MCF 10A (cell line): ENCODE results near the gene ASB17. TPM values are rescaled to one million over a fixed set of nuclear protein-coding genes. Genes with fewer than 3 reads are reported as not detected.
"Not testable (repeated sequence)": the region's sequence is repeated elsewhere in the genome, so short reads cannot be mapped to it uniquely, and the experiment has no call there.

Source experiments
- BruUV-seq: library from RNA; stranded (reverse); fragments of 400-500 nt; replicated peaks from 2 replicates; lab custom pipeline; 2021; lab: Mats Ljungman, UMichigan
- CTCF ChIA-PET: fragments of 300-600 bp; sonication (Branson Sonifier 250); formaldehyde crosslinking; extraction: SDS; loops from one replicate; lab custom pipeline; 2021; ENCODE audit warnings: antibody characterized with exemption, inconsistent platforms; lab: Yijun Ruan, JAX
- POLR2A ChIA-PET: fragments of 300-600, 350-650 bp; sonication (Branson Sonifier 250); formaldehyde crosslinking; extraction: SDS; loops from one replicate; lab custom pipeline; 2020; ENCODE audit warnings: antibody characterized with exemption, inconsistent platforms; lab: Yijun Ruan, JAX
- DNase-seq: peaks from one replicate; pipeline ENCODE4 v3.0.0-alpha.2; 2018; ENCODE audit not compliant: unreplicated experiment
- H3K27ac Mint-ChIP-seq: one replicate; pipeline ENCODE4 v1.8.0; 2022; ENCODE audit warnings: mild to moderate bottlenecking, low read depth, mixed read lengths; ENCODE audit not compliant: unreplicated experiment
- H3K27me3 Mint-ChIP-seq: one replicate; pipeline ENCODE4 v1.8.0; 2022; ENCODE audit warnings: mixed read lengths; ENCODE audit not compliant: insufficient read depth, unreplicated experiment
- H3K36me3 Mint-ChIP-seq: one replicate; pipeline ENCODE4 v1.8.0; 2022; ENCODE audit warnings: mild to moderate bottlenecking, moderate library complexity, mixed read lengths; ENCODE audit not compliant: insufficient read depth, unreplicated experiment
- H3K4me1 Mint-ChIP-seq: one replicate; pipeline ENCODE4 v1.8.0; 2022; ENCODE audit warnings: mixed read lengths; ENCODE audit not compliant: insufficient read depth, unreplicated experiment
- H3K4me3 Mint-ChIP-seq: one replicate; pipeline ENCODE4 v1.8.0; 2022; ENCODE audit warnings: mild to moderate bottlenecking, moderate library complexity, mixed read lengths; ENCODE audit not compliant: unreplicated experiment
- H3K9me3 Mint-ChIP-seq: one replicate; pipeline ENCODE4 v1.8.0; 2022; ENCODE audit warnings: mixed read lengths; ENCODE audit not compliant: unreplicated experiment
- intact Hi-C: fragments of 100-400 bp; cut with micrococcal nuclease; formaldehyde crosslinking; loops from 2 replicates; pipeline ENCODE4 v1.14.1; 2022
- total RNA-seq: library from RNA; stranded (reverse); gene quantifications from 2 replicates; pipeline ENCODE4 v1.2.3, GENCODE V29; 2022
- TF ChIP-seq, protein P1 (sequence below): fragments of 200-600 bp; IDR thresholded peaks from one replicate; pipeline ENCODE4 v1.8.0; 2022; ENCODE audit warnings: antibody characterized with exemption, mild to moderate bottlenecking; ENCODE audit not compliant: unreplicated experiment

Gene ASB17
- total RNA-seq, 1 experiment from 2014 or later = not detected

DNA sequence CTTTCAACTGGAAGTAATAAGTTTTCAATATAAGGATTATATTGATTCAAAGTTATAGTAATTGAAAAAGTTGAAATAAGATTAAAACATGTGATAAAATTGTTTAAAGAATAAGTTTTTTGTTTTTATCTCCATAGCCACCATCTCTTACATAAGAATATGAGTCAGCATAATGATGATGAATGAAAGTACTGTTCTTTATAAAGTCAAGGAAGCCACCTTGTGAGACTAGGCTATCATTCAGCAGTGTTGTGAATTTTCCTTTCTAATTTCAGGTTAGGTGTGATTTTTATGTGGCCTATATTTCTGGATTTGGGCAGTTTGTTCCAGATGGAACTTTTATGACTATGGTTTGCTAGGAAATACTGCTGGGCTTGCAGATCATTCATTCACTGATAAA, 22.4 kb upstream of the ASB17 start:
- no peaks in the 10 kb centered on the region for H3K27me3 Mint-ChIP-seq

DNA sequence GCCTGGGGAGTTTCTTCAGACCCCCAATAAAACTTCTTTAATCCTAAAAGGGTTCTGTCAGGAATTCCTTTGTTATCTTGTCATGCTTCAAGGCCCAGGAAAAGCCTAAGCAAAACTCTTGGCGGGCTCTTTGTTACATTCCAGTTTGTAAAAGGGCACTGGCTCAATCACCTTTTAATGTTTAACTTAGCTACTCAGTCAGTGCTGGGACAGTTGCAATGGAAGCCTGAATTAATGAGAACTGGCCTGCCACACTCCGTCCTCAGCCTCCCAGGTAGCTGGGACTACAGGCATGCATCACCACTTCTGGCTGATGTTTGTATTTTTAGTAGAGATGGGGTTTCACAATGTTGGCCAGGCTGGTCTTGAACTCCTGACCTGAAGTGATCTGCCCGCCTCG, 21.3 kb upstream of the ASB17 start:
- no peaks in the 10 kb centered on the region for H3K9me3 Mint-ChIP-seq
- CTCF ChIA-PET = no interaction called here
- no peak overlapping the region for H3K27ac Mint-ChIP-seq
- H3K4me1 Mint-ChIP-seq = no peaks in the 10 kb centered on the region
- H3K27me3 Mint-ChIP-seq = no peaks in the 10 kb centered on the region
- H3K36me3 Mint-ChIP-seq = no peaks in the 10 kb centered on the region
- intact Hi-C loops = no loop called here
- POLR2A ChIA-PET = no interaction called here
- BruUV-seq = no TSS peak
- DNase-seq = no peak
- TF ChIP-seq, protein P1, sequence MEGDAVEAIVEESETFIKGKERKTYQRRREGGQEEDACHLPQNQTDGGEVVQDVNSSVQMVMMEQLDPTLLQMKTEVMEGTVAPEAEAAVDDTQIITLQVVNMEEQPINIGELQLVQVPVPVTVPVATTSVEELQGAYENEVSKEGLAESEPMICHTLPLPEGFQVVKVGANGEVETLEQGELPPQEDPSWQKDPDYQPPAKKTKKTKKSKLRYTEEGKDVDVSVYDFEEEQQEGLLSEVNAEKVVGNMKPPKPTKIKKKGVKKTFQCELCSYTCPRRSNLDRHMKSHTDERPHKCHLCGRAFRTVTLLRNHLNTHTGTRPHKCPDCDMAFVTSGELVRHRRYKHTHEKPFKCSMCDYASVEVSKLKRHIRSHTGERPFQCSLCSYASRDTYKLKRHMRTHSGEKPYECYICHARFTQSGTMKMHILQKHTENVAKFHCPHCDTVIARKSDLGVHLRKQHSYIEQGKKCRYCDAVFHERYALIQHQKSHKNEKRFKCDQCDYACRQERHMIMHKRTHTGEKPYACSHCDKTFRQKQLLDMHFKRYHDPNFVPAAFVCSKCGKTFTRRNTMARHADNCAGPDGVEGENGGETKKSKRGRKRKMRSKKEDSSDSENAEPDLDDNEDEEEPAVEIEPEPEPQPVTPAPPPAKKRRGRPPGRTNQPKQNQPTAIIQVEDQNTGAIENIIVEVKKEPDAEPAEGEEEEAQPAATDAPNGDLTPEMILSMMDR = no peak
- H3K4me3 Mint-ChIP-seq = no peak overlapping the region

More for the DNA sequence above, 22.4 kb upstream of the ASB17 start:
- ChIA-PET CTCF (no interaction called here), POLR2A (no interaction called here)
- TF ChIP-seq, protein P1 = no peak
- no peaks in the 10 kb centered on the region for H3K9me3 Mint-ChIP-seq
- intact Hi-C loops = no loop called here
- no peaks in the 10 kb centered on the region for H3K36me3 Mint-ChIP-seq
- no peak overlapping the region for H3K4me3 Mint-ChIP-seq
- BruUV-seq = no TSS peak
- DNase-seq = peak; percentile 23
- H3K27ac Mint-ChIP-seq = peak overlapping the region; percentile 16
- no peaks in the 10 kb centered on the region for H3K4me1 Mint-ChIP-seq

DNA sequence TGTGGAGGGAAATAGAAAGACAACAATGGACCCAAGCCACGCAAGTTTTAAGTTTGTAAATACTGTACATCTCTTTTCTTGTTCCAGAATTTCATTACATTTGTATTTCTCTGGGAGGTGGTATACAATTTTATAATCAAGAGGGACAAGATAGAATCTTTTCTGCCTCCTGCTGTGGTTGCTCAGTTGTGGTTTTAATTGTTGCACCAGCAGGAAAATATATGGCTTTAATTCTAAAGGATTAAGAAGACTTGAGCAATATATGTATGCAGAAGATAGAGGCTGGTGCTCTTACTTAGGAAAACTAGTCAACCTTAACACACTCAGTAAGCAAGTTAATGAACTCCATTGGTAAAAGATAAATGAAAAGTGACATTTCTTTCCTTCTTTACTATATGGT, 19.8 kb upstream of the ASB17 start:
- ChIA-PET POLR2A (no interaction called here), CTCF (no interaction called here)
- TF ChIP-seq, protein P1 = no peak
- intact Hi-C loops = no loop called here
- BruUV-seq = no TSS peak
- H3K4me1 Mint-ChIP-seq = no peaks in the 10 kb centered on the region
- H3K36me3 Mint-ChIP-seq = no peaks in the 10 kb centered on the region
- H3K27me3 Mint-ChIP-seq = no peaks in the 10 kb centered on the region
- H3K9me3 Mint-ChIP-seq = peaks cover 1% of the 10 kb centered on the region
- H3K27ac Mint-ChIP-seq = no peak overlapping the region
- no peak overlapping the region for H3K4me3 Mint-ChIP-seq
- DNase-seq = no peak

DNA sequence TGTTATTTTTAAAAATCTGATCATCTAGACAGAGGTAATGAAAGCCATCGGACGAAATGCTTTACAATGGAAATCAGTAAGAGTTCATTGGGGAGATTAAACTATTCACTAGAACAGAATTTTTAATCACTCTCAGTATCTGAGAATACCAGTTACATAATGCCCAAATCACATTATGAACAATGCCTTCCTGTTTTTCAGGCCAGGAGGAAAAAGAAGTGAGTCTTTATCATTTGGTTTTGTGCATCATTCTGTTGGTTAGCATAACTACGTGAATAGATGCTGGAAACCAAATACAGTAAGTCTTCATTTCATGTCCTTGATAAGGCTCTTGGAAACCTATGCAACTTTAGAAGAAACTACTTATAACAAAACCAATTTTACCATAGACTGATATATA, 18.0 kb upstream of the ASB17 start:
- Mint-ChIP-seq H3K36me3 (no peaks in the 10 kb centered on the region), H3K27me3 (no peaks in the 10 kb centered on the region), H3K4me1 (no peaks in the 10 kb centered on the region), H3K9me3 (peaks cover 14% of the 10 kb centered on the region), H3K4me3 (no peak overlapping the region), H3K27ac (no peak overlapping the region)
- ChIA-PET POLR2A (no interaction called here), CTCF (no interaction called here)
- no peak for DNase-seq
- TF ChIP-seq, protein P1 = no peak
- no TSS peak for BruUV-seq
- intact Hi-C loops = no loop called here

DNA sequence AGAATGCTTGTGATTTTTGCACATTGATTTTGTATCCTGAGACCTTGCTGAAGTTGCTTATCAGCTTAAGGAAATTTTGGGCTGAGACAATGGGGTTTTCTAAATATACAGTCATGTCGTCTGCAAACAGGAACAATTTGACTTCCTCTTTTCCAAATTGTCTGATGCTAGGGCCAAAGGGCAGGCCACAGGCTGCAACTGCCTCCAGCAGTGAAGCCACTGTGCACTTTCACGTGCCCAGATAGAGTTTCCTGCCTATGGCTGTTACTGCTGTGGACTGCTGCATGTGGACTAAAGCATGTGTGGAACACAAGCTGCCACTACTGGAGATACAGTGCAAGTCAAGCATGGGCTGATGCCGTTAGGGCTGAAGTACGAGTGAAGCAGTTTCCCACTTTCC, 10.8 kb upstream of the ASB17 start:
- CTCF ChIA-PET, BruUV-seq, H3K4me1 Mint-ChIP-seq, H3K27me3 Mint-ChIP-seq, H3K4me3 Mint-ChIP-seq, intact Hi-C loops, H3K36me3 Mint-ChIP-seq, H3K27ac Mint-ChIP-seq, DNase-seq, POLR2A ChIA-PET: not testable (repeated sequence)
- peaks cover 19% of the 10 kb centered on the region for H3K9me3 Mint-ChIP-seq
